DND-41 (cell line): ENCODE measurements around the gene RCCD1.

Source experiments
- ATAC-seq: fragments of 200-7000 bp; cut with Tn5 transposase; 3 replicates; pipeline ENCODE4 v1.9.1; 2021; ENCODE audit warnings: low read depth; ENCODE audit not compliant: insufficient read depth
- DNase-seq: peaks from one replicate; pipeline ENCODE4 v3.0.0-alpha.2; 2020
- H2AFZ ChIP-seq: 2 replicates; pipeline ENCODE4 v1.6.0; 2012; ENCODE audit warnings: low read depth, low read length
- H3K27ac ChIP-seq: 2 replicates; pipeline ENCODE4 v1.5.1; 2012; ENCODE audit warnings: low read length, inconsistent platforms
- H3K27me3 ChIP-seq: fragments of 200-600 bp; sonication (generic); 2 replicates; pipeline ENCODE4 v1.6.0; 2012; ENCODE audit warnings: low read length, mild to moderate bottlenecking, inconsistent platforms; ENCODE audit not compliant: insufficient read depth, poor library complexity
- H3K36me3 ChIP-seq: 2 replicates; pipeline ENCODE4 v1.5.1; 2012; ENCODE audit warnings: low read length, inconsistent platforms; ENCODE audit not compliant: insufficient read depth
- H3K4me1 ChIP-seq: 2 replicates; pipeline ENCODE4 v1.5.1; 2012; ENCODE audit warnings: mild to moderate bottlenecking, low read length; ENCODE audit not compliant: insufficient read depth
- H3K4me2 ChIP-seq: 2 replicates; pipeline ENCODE4 v1.6.0; 2012; ENCODE audit warnings: mild to moderate bottlenecking, moderate library complexity, low read length, inconsistent platforms; ENCODE audit not compliant: insufficient read depth
- H3K4me3 ChIP-seq, 2 experiments: fragments of 200-600 bp in 1 of 2; shearing (Covaris generic) in 1 of 2; 2 replicates each; pipeline ENCODE4 v1.5.1; 2012 to 2016; ENCODE audit warnings: inconsistent platforms in 2 of 2, low read length in 2 of 2, mild to moderate bottlenecking in 2 of 2, low read depth in 1 of 2, moderate library complexity in 1 of 2
- H3K79me2 ChIP-seq: 2 replicates; pipeline ENCODE4 v1.6.0; 2012; ENCODE audit warnings: low read length, inconsistent platforms; ENCODE audit not compliant: insufficient read depth
- H3K9ac ChIP-seq: 2 replicates; pipeline ENCODE4 v1.6.0; 2012; ENCODE audit warnings: low read depth, mild to moderate bottlenecking, inconsistent platforms, low read length, moderate library complexity
- H3K9me3 ChIP-seq: 2 replicates; pipeline ENCODE4 v1.5.1; 2012; ENCODE audit warnings: low read length, moderate library complexity, mild to moderate bottlenecking, inconsistent platforms; ENCODE audit not compliant: insufficient read depth, severe bottlenecking
- H4K20me1 ChIP-seq: 2 replicates; pipeline ENCODE4 v1.6.0; 2012; ENCODE audit warnings: low read length; ENCODE audit not compliant: insufficient read depth
- EZH2 ChIP-seq: IDR thresholded peaks from 3 replicates; pipeline ENCODE4 v1.6.1; 2012; ENCODE audit warnings: borderline replicate concordance, low read depth, mild to moderate bottlenecking, moderate library complexity, low read length, inconsistent platforms; ENCODE audit not compliant: severe bottlenecking
- TF ChIP-seq, protein P1 (sequence below): IDR thresholded peaks from 2 replicates; pipeline ENCODE4 v1.5.1; 2012; ENCODE audit warnings: borderline replicate concordance, low read length, moderate library complexity, mild to moderate bottlenecking; ENCODE audit not compliant: poor library complexity, severe bottlenecking; ENCODE audit errors: extremely low read depth

RCCD1 gene

DNA sequence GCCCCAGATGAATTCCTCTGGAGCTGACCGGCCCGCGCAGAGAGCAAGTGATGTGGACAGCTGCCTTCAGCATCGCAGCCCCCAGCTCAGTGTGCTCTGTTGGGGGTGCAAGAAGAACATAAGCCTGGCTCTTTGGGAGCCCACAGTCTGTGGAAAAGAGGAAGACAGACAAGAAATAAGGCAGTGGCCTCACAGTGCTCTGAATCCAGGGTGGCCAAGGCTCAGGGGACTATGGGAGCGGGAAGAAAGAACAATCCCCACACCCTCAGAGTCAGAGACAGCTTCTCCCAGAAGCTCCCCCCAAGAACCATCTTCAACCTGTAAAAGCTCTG lies 22.1 kb upstream of the RCCD1 start:
- no peaks in the 10 kb centered on the region for H3K27me3 ChIP-seq
- H3K4me1 ChIP-seq = peaks cover 68% of the 10 kb centered on the region
- H2AFZ ChIP-seq = peak overlapping the region; percentile 80
- H3K4me2 ChIP-seq = peak overlapping the region; percentile 82
- peaks cover 40% of the 10 kb centered on the region for H3K79me2 ChIP-seq
- peak overlapping the region; percentile 68 for H3K9ac ChIP-seq
- DNase-seq (no peak), ATAC-seq (no peak)
- TF ChIP-seq EZH2 = no peak
- TF ChIP-seq, protein P1, sequence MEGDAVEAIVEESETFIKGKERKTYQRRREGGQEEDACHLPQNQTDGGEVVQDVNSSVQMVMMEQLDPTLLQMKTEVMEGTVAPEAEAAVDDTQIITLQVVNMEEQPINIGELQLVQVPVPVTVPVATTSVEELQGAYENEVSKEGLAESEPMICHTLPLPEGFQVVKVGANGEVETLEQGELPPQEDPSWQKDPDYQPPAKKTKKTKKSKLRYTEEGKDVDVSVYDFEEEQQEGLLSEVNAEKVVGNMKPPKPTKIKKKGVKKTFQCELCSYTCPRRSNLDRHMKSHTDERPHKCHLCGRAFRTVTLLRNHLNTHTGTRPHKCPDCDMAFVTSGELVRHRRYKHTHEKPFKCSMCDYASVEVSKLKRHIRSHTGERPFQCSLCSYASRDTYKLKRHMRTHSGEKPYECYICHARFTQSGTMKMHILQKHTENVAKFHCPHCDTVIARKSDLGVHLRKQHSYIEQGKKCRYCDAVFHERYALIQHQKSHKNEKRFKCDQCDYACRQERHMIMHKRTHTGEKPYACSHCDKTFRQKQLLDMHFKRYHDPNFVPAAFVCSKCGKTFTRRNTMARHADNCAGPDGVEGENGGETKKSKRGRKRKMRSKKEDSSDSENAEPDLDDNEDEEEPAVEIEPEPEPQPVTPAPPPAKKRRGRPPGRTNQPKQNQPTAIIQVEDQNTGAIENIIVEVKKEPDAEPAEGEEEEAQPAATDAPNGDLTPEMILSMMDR = no peak
- no peaks in the 10 kb centered on the region for H3K9me3 ChIP-seq
- no peaks in the 10 kb centered on the region for H4K20me1 ChIP-seq
- H3K27ac ChIP-seq = peak overlapping the region; percentile 83
- peaks cover 11% of the 10 kb centered on the region; the same call in 1 of the 2 replicates for H3K36me3 ChIP-seq
- peak overlapping the region; percentile 36 to 78; a peak in 3 of 4 replicates for H3K4me3 ChIP-seq

DNA sequence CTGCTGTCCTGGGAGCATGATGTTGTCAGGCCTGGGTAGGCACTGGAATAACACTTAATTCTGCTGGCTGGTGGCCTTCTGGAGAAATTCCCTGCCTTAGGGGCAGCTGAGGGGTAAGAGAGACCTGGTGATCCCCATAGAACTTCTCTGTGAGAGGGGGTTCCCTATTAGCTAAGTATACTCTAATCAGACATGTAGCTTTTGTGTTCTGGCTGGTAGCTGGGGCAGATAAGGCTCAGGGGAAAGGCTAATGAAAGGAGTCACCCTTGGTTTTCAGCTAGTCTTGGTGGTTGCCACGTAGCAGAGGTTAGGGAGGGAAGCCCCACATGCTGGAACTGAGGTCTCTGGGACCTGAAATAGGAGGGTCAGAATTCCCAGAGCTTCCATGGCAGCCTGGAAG lies 21.4 kb upstream of the RCCD1 start:
- no peak overlapping the region; the same call in 1 of the 2 replicates for H2AFZ ChIP-seq
- no peaks in the 10 kb centered on the region for H3K27me3 ChIP-seq
- H3K27ac ChIP-seq = no peak overlapping the region
- H3K4me3 ChIP-seq = no peak overlapping the region
- H3K4me2 ChIP-seq = no peak overlapping the region
- H3K9me3 ChIP-seq = no peaks in the 10 kb centered on the region
- TF ChIP-seq EZH2 = no peak
- TF ChIP-seq, protein P1 = no peak
- no peaks in the 10 kb centered on the region for H4K20me1 ChIP-seq
- no peak for DNase-seq
- peaks cover 68% of the 10 kb centered on the region for H3K4me1 ChIP-seq
- H3K36me3 ChIP-seq = peaks cover 15% of the 10 kb centered on the region
- H3K79me2 ChIP-seq = peaks cover 40% of the 10 kb centered on the region
- no peak overlapping the region for H3K9ac ChIP-seq
- no peak for ATAC-seq

DNA sequence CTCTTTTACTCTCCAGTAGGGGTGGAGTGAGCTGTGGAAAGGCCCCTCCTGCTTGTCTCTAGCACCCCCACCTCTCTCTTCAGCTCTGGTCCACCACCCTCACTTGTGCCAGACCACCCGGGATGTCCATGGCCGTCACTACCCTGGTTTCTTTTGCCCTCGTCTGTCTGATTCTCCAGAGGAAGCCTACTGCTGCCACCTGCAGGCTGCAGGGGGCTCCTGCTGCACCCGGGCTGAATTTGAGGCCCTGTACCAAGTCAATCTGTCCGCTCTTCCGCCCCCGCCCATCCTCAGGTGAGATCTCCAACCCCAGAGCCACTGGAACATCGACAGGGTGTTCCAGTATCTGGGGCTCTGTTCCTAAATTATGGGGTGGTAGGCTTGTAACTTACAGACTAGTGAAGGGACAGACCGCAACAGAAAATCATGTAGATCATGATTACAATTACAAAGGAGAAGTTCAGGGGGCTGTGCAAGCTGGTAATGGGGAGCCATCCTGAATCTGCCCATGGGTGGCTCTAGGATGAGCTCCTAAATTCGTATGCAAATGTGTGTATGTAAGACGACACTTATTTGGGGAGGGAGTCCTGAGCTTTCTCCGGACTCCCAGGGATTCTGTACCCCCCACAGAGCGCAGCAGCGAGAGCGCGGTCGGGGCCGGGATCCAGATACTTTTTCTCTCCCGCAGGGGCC lies 20.3 kb upstream of the RCCD1 start:
- peak overlapping the region; percentile 60 to 69; a peak in 3 of 4 replicates for H3K4me3 ChIP-seq
- peak overlapping the region; percentile 71 for H3K9ac ChIP-seq
- H4K20me1 ChIP-seq = no peaks in the 10 kb centered on the region
- peak overlapping the region; percentile 63 for H3K27ac ChIP-seq
- TF ChIP-seq, protein P1 = peak; percentile 96
- TF ChIP-seq EZH2 = no peak
- H3K4me1 ChIP-seq = peaks cover 59% of the 10 kb centered on the region
- peak overlapping the region; percentile 77 for H2AFZ ChIP-seq
- H3K9me3 ChIP-seq = no peaks in the 10 kb centered on the region
- H3K4me2 ChIP-seq = peak overlapping the region; percentile 93
- ATAC-seq (peak; percentile 38), DNase-seq (peak; percentile 86)
- peaks cover 35% of the 10 kb centered on the region for H3K79me2 ChIP-seq
- no peaks in the 10 kb centered on the region for H3K27me3 ChIP-seq
- H3K36me3 ChIP-seq = peaks cover 23% of the 10 kb centered on the region
